Glutamatergic neuron (in vitro differentiated cells): ENCODE data around the gene CDH23. TPM values are rescaled to one million over a fixed set of nuclear protein-coding genes. Genes with fewer than 3 reads are reported as not detected.

Experiments used
- DNase-seq: peaks from one replicate; pipeline ENCODE4 v3.0.0; 2022
- H3K27ac Mint-ChIP-seq: one replicate; pipeline ENCODE4 v1.8.0; 2020; ENCODE audit warnings: mild to moderate bottlenecking, mixed read lengths, inconsistent platforms; ENCODE audit not compliant: unreplicated experiment
- H3K27me3 Mint-ChIP-seq: one replicate; pipeline ENCODE4 v1.8.0; 2020; ENCODE audit warnings: mild to moderate bottlenecking, moderate library complexity, mixed read lengths, inconsistent platforms; ENCODE audit not compliant: unreplicated experiment
- H3K36me3 Mint-ChIP-seq: one replicate; pipeline ENCODE4 v1.8.0; 2020; ENCODE audit warnings: mild to moderate bottlenecking, mixed read lengths, inconsistent platforms; ENCODE audit not compliant: unreplicated experiment
- H3K4me1 Mint-ChIP-seq: one replicate; pipeline ENCODE4 v1.8.0; 2020; ENCODE audit warnings: mild to moderate bottlenecking, low read depth, mixed read lengths, inconsistent platforms; ENCODE audit not compliant: unreplicated experiment
- H3K4me3 Mint-ChIP-seq: one replicate; pipeline ENCODE4 v1.8.0; 2020; ENCODE audit warnings: mild to moderate bottlenecking, mixed read lengths, inconsistent platforms; ENCODE audit not compliant: unreplicated experiment
- H3K9me3 Mint-ChIP-seq: one replicate; pipeline ENCODE4 v1.8.0; 2020; ENCODE audit warnings: mild to moderate bottlenecking, moderate library complexity, mixed read lengths, inconsistent platforms; ENCODE audit not compliant: unreplicated experiment
- total RNA-seq: library from RNA; stranded (reverse); fragmentation: NEBNext Ultra II Directional; extraction: Animal tissue kit (Norgen Biotek cat#: 25700); gene quantifications from one replicate; pipeline ENCODE4 v1.2.1, GENCODE V29; 2021; ENCODE audit not compliant: unreplicated experiment
- TF ChIP-seq, protein P1 (sequence below): fragments of 200-600 bp; sonication (generic); IDR thresholded peaks from one replicate; pipeline ENCODE4 v1.5.0; 2021; ENCODE audit not compliant: partially characterized antibody, unreplicated experiment

Gene CDH23
- total RNA-seq, 1 donor from 2014 or later, result 2.0 TPM

DNA sequence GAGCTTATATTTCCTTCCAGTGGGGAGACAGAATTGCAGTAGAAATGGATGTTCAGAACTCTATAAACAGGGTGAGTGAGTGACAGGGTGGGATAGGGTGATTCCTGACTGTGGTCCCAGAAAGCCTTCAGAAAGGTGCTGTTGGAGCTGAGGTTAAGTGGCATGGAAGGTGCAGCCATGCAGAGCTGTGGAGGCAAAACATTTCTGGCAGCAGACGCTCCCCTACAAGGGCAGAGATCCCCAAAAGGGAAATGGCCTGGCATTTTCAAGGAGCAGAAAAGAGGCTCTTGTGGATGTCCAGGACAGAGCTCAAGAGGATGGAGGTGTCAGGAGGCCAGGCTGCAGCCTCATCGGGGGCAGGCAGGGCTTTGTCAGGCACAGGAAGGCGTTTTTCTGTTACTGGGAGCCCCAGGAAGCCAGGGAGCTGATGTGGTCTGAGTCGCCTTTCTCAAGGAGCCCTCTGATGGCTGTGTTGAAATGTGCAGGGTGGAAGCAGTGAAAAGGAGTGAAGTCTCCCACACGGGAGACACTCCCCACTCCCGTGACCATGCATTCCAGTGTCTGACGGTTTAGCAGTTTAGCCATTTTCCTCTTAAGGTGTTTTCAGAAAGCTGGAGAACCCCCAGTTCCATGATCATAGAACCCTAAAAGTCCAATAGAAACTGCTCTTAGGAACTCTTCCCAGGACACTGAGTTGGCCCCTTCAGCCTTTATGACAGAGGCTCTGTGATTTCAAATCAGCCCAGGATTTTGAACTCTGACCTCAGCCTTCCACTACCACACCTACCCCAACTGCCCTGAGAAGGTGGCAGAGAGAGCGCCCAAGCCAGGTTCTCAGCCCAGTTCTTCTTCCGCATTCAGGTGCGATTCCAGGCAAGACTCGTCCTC is 226.6 kb downstream of the CDH23 start:
- no peak overlapping the region for H3K4me3 Mint-ChIP-seq
- no peak overlapping the region for H3K27ac Mint-ChIP-seq
- peaks cover 11% of the 10 kb centered on the region for H3K4me1 Mint-ChIP-seq
- peaks cover 1% of the 10 kb centered on the region for H3K9me3 Mint-ChIP-seq
- DNase-seq, result no peak
- peaks cover 8% of the 10 kb centered on the region for H3K27me3 Mint-ChIP-seq
- TF ChIP-seq, protein P1, sequence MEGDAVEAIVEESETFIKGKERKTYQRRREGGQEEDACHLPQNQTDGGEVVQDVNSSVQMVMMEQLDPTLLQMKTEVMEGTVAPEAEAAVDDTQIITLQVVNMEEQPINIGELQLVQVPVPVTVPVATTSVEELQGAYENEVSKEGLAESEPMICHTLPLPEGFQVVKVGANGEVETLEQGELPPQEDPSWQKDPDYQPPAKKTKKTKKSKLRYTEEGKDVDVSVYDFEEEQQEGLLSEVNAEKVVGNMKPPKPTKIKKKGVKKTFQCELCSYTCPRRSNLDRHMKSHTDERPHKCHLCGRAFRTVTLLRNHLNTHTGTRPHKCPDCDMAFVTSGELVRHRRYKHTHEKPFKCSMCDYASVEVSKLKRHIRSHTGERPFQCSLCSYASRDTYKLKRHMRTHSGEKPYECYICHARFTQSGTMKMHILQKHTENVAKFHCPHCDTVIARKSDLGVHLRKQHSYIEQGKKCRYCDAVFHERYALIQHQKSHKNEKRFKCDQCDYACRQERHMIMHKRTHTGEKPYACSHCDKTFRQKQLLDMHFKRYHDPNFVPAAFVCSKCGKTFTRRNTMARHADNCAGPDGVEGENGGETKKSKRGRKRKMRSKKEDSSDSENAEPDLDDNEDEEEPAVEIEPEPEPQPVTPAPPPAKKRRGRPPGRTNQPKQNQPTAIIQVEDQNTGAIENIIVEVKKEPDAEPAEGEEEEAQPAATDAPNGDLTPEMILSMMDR, result no peak
- no peaks in the 10 kb centered on the region for H3K36me3 Mint-ChIP-seq

DNA sequence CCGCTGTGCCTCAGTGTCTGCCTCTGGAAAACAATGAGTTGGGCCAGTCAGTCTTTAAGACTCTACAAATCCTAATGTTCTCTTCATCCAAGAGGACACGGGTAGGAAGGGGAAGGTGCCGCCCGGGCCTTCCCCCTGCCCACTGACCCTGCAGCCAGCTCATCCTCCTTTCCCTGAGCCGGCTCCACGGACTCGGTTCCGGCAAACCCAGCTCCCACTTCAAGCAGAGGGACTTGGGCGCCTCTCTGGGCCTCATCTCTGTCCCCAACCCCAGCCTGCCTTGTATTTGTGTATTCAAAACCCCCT is 227.2 kb downstream of the CDH23 start:
- TF ChIP-seq, protein P1, result no peak
- H3K36me3 Mint-ChIP-seq, result no peaks in the 10 kb centered on the region
- H3K27me3 Mint-ChIP-seq, result peaks cover 8% of the 10 kb centered on the region
- H3K4me3 Mint-ChIP-seq, result no peak overlapping the region
- DNase-seq, result no peak
- H3K9me3 Mint-ChIP-seq, result peaks cover 1% of the 10 kb centered on the region
- peaks cover 11% of the 10 kb centered on the region for H3K4me1 Mint-ChIP-seq
- H3K27ac Mint-ChIP-seq, result no peak overlapping the region

DNA sequence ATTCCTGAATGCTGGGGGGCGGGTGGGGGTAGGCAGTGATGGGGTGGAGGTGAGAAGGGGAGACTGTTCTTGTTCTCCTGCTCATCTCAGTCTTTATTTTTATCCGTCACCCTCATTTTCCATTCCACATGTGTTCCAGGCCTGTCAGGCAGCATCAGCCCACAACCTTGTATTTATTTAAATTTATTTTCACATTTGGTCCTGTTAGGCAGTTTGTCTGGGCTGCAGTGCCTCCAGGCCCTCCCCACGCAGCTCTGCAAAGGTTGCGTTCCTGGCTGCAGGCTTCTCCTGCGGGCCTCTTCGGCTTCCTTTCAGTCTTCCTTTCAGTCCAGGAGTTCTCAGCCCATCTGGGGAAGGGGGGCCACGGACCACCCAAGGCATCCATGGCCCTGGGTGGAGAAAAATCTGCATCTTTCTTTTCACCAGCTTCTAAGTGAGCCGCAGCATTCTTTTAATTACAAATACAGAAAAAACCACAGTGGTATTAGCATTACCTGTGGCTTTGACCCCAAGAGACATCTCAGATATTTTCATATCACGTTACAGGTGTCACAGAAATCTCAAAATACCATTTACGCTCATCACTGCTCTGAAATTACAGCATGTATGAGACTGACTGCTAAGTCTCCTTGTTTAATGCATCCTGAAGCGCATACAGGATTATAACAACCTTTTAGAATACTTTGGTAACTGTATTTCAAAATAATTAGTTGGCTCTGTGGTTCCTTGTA is 228.9 kb downstream of the CDH23 start:
- TF ChIP-seq, protein P1, result no peak
- Mint-ChIP-seq H3K36me3 (no peaks in the 10 kb centered on the region), H3K4me1 (peaks cover 11% of the 10 kb centered on the region), H3K27ac (no peak overlapping the region), H3K4me3 (no peak overlapping the region), H3K9me3 (peaks cover 1% of the 10 kb centered on the region), H3K27me3 (peaks cover 6% of the 10 kb centered on the region)
- DNase-seq, result no peak

DNA sequence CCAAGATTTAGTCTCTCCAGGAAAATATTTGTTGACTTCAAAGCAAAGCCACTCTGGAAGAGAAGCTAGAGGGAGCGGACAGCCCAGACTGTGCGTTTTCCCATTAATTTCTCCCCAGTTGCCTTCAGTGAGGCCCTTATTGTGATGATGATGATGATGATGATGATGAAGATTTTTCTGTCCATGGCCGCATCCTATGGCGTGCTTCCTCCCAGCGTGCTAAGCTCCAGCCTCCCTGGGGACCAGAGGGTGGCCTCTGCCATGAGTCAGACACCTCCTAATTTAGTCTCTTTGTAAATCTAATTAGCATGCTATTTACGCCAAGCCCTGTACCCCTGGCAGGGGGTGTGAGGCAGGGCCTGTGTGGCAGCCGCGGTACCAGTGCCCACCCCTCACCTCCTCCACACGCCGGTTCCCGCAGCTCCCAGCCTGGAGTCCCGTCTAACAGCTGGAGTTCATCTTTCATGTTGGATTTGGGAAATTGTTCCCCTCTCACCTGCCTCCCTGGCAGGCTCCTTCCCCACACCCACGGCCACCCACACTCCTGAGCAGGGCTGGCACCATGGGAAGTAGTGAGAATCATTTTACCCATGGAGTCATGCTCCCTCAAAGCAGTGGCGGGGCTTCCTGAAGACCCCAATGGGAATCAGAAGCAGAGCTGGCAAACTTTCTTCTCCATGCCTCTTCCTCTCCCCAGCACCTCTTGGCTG is 230.7 kb downstream of the CDH23 start:
- H3K4me1 Mint-ChIP-seq, result peaks cover 12% of the 10 kb centered on the region
- DNase-seq, result no peak
- H3K36me3 Mint-ChIP-seq, result no peaks in the 10 kb centered on the region
- H3K27me3 Mint-ChIP-seq, result peaks cover 4% of the 10 kb centered on the region
- H3K27ac Mint-ChIP-seq, result no peak overlapping the region
- TF ChIP-seq, protein P1, result no peak
- no peak overlapping the region for H3K4me3 Mint-ChIP-seq
- H3K9me3 Mint-ChIP-seq, result peaks cover 1% of the 10 kb centered on the region
